ENCODE data around the gene JAZF1.

JAZF1 gene

DNA sequence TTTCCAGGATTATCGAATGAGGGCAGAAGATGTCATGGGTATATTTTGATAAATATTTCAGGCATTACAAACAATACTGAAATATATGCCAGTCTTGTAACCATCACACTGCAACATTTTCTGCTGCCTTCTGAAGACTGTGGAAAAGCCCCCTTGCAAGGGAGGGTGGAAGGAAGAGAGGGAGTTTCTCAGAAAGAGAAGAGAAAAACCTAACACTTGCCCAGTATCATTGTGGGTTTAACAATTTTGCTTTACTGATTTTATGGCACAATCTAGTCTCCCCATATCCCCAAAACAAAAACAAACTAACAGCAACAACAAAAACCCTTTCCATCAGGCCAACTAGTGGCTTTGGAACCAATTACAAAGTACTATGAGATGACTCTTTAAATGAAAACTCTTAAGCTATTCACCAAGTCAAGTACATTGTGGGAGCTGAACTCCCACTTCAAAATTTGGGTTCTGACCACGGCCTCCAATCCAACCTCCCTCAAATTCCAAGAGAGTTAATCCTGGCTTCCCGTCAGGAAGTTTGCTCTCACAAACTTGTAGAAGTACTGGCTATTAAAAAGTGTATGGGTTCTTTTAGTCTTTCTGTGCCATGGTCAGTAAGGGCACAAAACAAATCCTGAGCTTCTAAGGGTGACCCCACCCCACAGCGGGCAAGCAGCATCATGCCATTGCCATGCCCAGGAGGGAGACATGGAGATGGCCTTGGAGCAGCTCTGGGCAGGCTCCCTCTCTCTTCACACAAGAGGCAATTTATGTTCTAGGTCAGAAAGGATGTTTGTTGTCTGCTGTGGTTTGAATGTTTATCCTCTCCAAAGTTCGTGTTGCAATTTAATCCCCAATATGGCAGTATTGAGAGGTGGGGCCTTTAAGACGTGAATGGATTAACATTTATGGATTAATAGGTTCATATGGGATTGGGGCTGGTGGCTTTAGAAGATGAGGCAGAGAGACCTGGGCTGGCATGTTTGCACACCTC is 96.3 kb downstream of the JAZF1 start:
- Histone ChIP-seq H3K36me3 (ENCODE audit: insufficient read depth, low read length) (no peaks in the 10 kb centered on the region), H3K4me3 (ENCODE audit: low read depth, low read length, poor library complexity, severe bottlenecking) (no peak overlapping the region), H3K9ac (ENCODE audit: low read length) (no peak overlapping the region), H3K27ac (ENCODE audit: low read depth, low read length, poor library complexity, severe bottlenecking) (no peak overlapping the region), H3K27me3 (ENCODE audit: insufficient read depth, low read length) (no peaks in the 10 kb centered on the region), H3K9me3 (ENCODE audit: low read length) (no peaks in the 10 kb centered on the region), H3K4me2 (ENCODE audit: low read length) (no peak overlapping the region), H3K4me1 (ENCODE audit: insufficient read depth, low read length, severe bottlenecking) (peaks cover 11% of the 10 kb centered on the region), H3K9me2 (ENCODE audit: low read depth, low read length) (no peaks in the 10 kb centered on the region), H2AFZ (ENCODE audit: low read length) (no peak overlapping the region), H3K79me2 (ENCODE audit: insufficient read depth, low read length) (no peaks in the 10 kb centered on the region), H4K20me1 (ENCODE audit: insufficient read depth, low read length) (peaks cover 6% of the 10 kb centered on the region; the same call in 1 of the 2 replicates), H3F3A (ENCODE audit: insufficient read depth, low read length) (no peaks in the 10 kb centered on the region)
- TF ChIP-seq EZH2 (IDR thresholded peaks at IDR 0.05; ENCODE audit: borderline replicate concordance, low read length) = no peak
- TF ChIP-seq CTCF (IDR thresholded peaks at IDR 0.05; ENCODE audit: low read length) = no peak

DNA sequence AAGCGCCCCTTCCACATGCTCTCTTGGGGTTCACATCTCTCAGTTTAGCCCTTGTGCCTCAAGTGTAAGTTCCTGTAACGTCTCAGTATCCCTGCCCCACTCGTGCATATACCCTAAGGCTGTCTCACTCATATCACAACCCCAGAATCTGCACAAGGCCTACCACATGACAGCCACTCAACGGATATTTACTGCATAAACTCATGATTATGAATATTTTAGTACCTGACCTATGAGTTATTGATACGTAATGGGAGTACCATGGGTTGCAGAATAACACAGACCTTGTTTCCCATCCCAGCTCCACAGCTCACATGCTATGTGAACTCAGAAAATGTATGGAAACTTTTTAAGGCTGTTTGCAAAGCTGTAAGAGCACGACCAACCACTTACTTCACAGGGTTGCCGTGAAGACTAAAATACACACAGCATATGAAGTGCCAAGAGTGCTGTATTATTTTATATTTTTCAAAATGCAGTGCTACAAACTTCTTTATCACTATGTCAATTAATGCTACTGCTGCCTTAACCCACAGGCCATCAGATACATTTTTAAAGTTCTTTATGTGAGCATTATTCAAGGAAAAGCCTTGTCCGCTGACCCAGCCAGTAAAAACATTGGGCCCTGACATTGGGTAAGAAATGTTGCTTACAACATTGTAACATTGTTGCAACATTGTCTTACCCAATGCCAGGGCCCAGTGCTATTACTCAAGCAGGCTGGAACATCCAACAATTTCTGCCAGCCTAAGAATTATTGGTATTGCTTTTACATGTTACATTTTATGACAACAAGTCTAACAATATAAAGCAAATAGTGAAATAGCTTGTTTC is 97.2 kb downstream of the JAZF1 start:
- H3K4me2 ChIP-seq (ENCODE audit: low read length) = no peak overlapping the region

DNA sequence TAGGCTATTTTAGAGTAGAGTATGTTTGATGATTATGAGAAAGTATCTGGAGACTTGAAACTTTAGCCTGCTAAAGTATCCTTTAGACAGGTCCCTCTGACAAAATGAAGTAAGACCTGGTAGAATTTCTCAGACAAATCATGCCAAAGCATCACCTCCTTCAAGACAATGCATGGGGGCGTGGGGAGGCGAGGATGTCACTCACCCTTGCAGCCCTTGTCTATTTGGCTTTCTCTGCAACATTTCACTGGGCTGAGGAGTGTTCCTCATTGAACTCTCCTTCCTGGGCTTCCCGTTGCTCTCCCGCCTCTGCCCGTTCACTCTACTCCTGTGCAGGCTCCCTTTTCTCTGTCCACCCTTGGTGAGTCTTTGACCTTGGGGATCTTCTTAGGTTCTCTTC is 98.5 kb downstream of the JAZF1 start:
- Histone ChIP-seq H3K4me2 (ENCODE audit: low read length) (no peak overlapping the region), H3K27ac (ENCODE audit: low read depth, low read length, poor library complexity, severe bottlenecking) (no peak overlapping the region), H3K79me2 (ENCODE audit: insufficient read depth, low read length) (no peaks in the 10 kb centered on the region), H3K9ac (ENCODE audit: low read length) (no peak overlapping the region), H2AFZ (ENCODE audit: low read length) (no peak overlapping the region), H3F3A (ENCODE audit: insufficient read depth, low read length) (no peaks in the 10 kb centered on the region), H3K36me3 (ENCODE audit: insufficient read depth, low read length) (no peaks in the 10 kb centered on the region), H3K27me3 (ENCODE audit: insufficient read depth, low read length) (no peaks in the 10 kb centered on the region), H3K4me3 (ENCODE audit: low read depth, low read length, poor library complexity, severe bottlenecking) (no peak overlapping the region), H4K20me1 (ENCODE audit: insufficient read depth, low read length) (peaks cover 6% of the 10 kb centered on the region; the same call in 1 of the 2 replicates), H3K4me1 (ENCODE audit: insufficient read depth, low read length, severe bottlenecking) (peaks cover 11% of the 10 kb centered on the region), H3K9me2 (ENCODE audit: low read depth, low read length) (no peaks in the 10 kb centered on the region), H3K9me3 (ENCODE audit: low read length) (no peaks in the 10 kb centered on the region)
- TF ChIP-seq EZH2 (IDR thresholded peaks at IDR 0.05; ENCODE audit: borderline replicate concordance, low read length) = no peak
- TF ChIP-seq CTCF (IDR thresholded peaks at IDR 0.05; ENCODE audit: low read length) = no peak

More for the DNA sequence above, 97.2 kb downstream of the JAZF1 start:
- Histone ChIP-seq H3K9me2 (ENCODE audit: low read depth, low read length) (no peaks in the 10 kb centered on the region), H2AFZ (ENCODE audit: low read length) (no peak overlapping the region), H3F3A (ENCODE audit: insufficient read depth, low read length) (no peaks in the 10 kb centered on the region), H3K79me2 (ENCODE audit: insufficient read depth, low read length) (no peaks in the 10 kb centered on the region), H3K27ac (ENCODE audit: low read depth, low read length, poor library complexity, severe bottlenecking) (no peak overlapping the region), H3K36me3 (ENCODE audit: insufficient read depth, low read length) (no peaks in the 10 kb centered on the region), H3K9me3 (ENCODE audit: low read length) (no peaks in the 10 kb centered on the region), H3K4me3 (ENCODE audit: low read depth, low read length, poor library complexity, severe bottlenecking) (no peak overlapping the region), H4K20me1 (ENCODE audit: insufficient read depth, low read length) (peaks cover 6% of the 10 kb centered on the region; the same call in 1 of the 2 replicates), H3K9ac (ENCODE audit: low read length) (no peak overlapping the region), H3K27me3 (ENCODE audit: insufficient read depth, low read length) (no peaks in the 10 kb centered on the region), H3K4me1 (ENCODE audit: insufficient read depth, low read length, severe bottlenecking) (peaks cover 11% of the 10 kb centered on the region)
- TF ChIP-seq EZH2 (IDR thresholded peaks at IDR 0.05; ENCODE audit: borderline replicate concordance, low read length) = no peak

Data from OCI-LY1 (cell line).